K562 (cell line): Measurements from ENCODE around the gene CDH19. TPM values are rescaled to one million over a fixed set of nuclear protein-coding genes. Genes with fewer than 3 reads are reported as not detected.

Source experiments
- ATAC-seq: fragments of 200-7000 bp; cut with Tn5 transposase; 3 replicates; pipeline ENCODE4 v1.9.1; 2020; ENCODE audit warnings: moderate library complexity
- BruUV-seq: library from RNA; stranded (reverse); fragments of 400-500 nt; replicated peaks from 2 replicates; lab custom pipeline; 2021; lab: Mats Ljungman, UMichigan
- CTCF ChIA-PET: fragments of 300-600 bp; formaldehyde crosslinking; extraction: SDS; loops from one replicate; lab custom pipeline; 2021; ENCODE audit warnings: low intra/inter-chr PET ratio; lab: Yijun Ruan, JAX
- POLR2A ChIA-PET: fragments of 300-600, 350-650 bp; sonication (Branson Sonifier 250); formaldehyde crosslinking; extraction: SDS; loops from one replicate; lab custom pipeline; 2021; ENCODE audit warnings: antibody characterized with exemption, inconsistent platforms; lab: Yijun Ruan, JAX
- DNase-seq, 4 experiments: peaks; one replicate each; pipeline versions ENCODE4 v3.0.0 to v3.0.0-alpha.2; 2011 to 2018; ENCODE audit warnings: low spot score in 3 of 4, mixed read lengths in 3 of 4; ENCODE audit errors: extremely low read depth in 1 of 4
- FAIRE-seq: peaks from 2 replicates; lab custom pipeline; 2011; peaks lifted over from hg19 to GRCh38; lab: Jason Lieb, UNC
- H2AFZ ChIP-seq: 2 replicates; pipeline ENCODE4 v1.6.0; 2011; ENCODE audit warnings: low read depth, low read length, control low read depth, inconsistent platforms
- H3K27ac ChIP-seq: fragments of 200-600 bp; 3 replicates; pipeline ENCODE4 v1.8.0; 2011; ENCODE audit warnings: low read depth, mild to moderate bottlenecking, control low read depth, inconsistent platforms, low read length, moderate library complexity, mixed read lengths; ENCODE audit errors: extremely low read depth
- H3K27me3 ChIP-seq, 2 experiments: fragments of 300-600 bp in 1 of 2; 2 replicates in 1 of 2; 3 replicates in 1 of 2; pipeline versions ENCODE4 v1.6.0 to v1.8.0; 2011; ENCODE audit warnings: inconsistent platforms in 2 of 2, low read length in 2 of 2, mild to moderate bottlenecking in 1 of 2, mixed read lengths in 1 of 2, moderate library complexity in 1 of 2; ENCODE audit not compliant: control insufficient read depth in 2 of 2, insufficient read depth in 2 of 2
- H3K36me3 ChIP-seq: fragments of 300-600 bp; 3 replicates; pipeline ENCODE4 v1.8.0; 2011; ENCODE audit warnings: mild to moderate bottlenecking, low read length, inconsistent platforms; ENCODE audit not compliant: control insufficient read depth, insufficient read depth
- H3K4me1 ChIP-seq, 2 experiments: fragments of 200-600 bp in 1 of 2; replicated peaks in 1 of 2; 2 replicates in 1 of 2; 3 replicates in 1 of 2; pipeline versions ENCODE4 v1.5.1 to v1.8.0; 2011; ENCODE audit warnings: inconsistent platforms in 2 of 2, low read length in 2 of 2, mild to moderate bottlenecking in 1 of 2, mixed read lengths in 1 of 2, moderate library complexity in 1 of 2; ENCODE audit not compliant: control insufficient read depth in 2 of 2, insufficient read depth in 2 of 2
- H3K4me2 ChIP-seq: 2 replicates; pipeline ENCODE4 v1.6.1; 2011; ENCODE audit warnings: low read length, control low read depth, inconsistent platforms, mixed read lengths; ENCODE audit not compliant: insufficient read depth
- H3K4me3 ChIP-seq: fragments of 200-600 bp; sonication (generic), shearing (Covaris generic); 2 replicates; pipeline ENCODE4 v1.5.1; 2016; ENCODE audit warnings: control low read depth, inconsistent platforms
- H3K79me2 ChIP-seq: fragments of 200-600 bp; 3 replicates; pipeline ENCODE4 v1.8.0; 2011; ENCODE audit warnings: low read length, inconsistent platforms; ENCODE audit not compliant: control insufficient read depth, insufficient read depth
- H3K9ac ChIP-seq, 2 experiments: 2 replicates each; pipeline versions ENCODE4 v1.6.0 to v1.6.1; 2011; ENCODE audit warnings: low read depth in 2 of 2, low read length in 2 of 2, control low read depth in 1 of 2, inconsistent platforms in 1 of 2, mild to moderate bottlenecking in 1 of 2, mixed read lengths in 1 of 2; ENCODE audit not compliant: insufficient read depth in 1 of 2
- H3K9me1 ChIP-seq: one replicate; pipeline ENCODE4 v1.6.0; 2011; ENCODE audit warnings: inconsistent platforms, mild to moderate bottlenecking, low read length, moderate library complexity; ENCODE audit not compliant: control insufficient read depth, insufficient read depth
- H3K9me3 ChIP-seq: replicated peaks from 2 replicates; pipeline ENCODE4 v1.5.1; 2011; ENCODE audit warnings: low read depth, low read length, inconsistent platforms; ENCODE audit not compliant: control insufficient read depth, insufficient read depth
- H4K20me1 ChIP-seq: replicated peaks from 2 replicates; pipeline ENCODE4 v1.6.1; 2011; ENCODE audit warnings: low read length, inconsistent platforms, mixed read lengths; ENCODE audit not compliant: control insufficient read depth, insufficient read depth
- ARID3A ChIP-seq: IDR thresholded peaks from 2 replicates; pipeline ENCODE4 v1.6.1; 2012; ENCODE audit warnings: low read depth, low read length, improper control_type of control experiment, borderline replicate concordance
- FOS ChIP-seq: IDR thresholded peaks from 3 replicates; pipeline ENCODE4 v1.6.1; 2011; ENCODE audit not compliant: insufficient read length; ENCODE audit errors: extremely low read depth
- HNRNPLL ChIP-seq: fragments of 200-400 bp; formaldehyde crosslinking; IDR thresholded peaks from 2 replicates; pipeline ENCODE4 v1.6.1; 2017; ENCODE audit warnings: low read length, low read depth, mild to moderate bottlenecking; ENCODE audit not compliant: poor library complexity, severe bottlenecking
- MTA2 ChIP-seq: fragments of 450-650 bp; IDR thresholded peaks from 2 replicates; pipeline ENCODE4 v1.6.1; 2016; ENCODE audit warnings: low read depth
- MTF1 ChIP-seq: fragments of 250-450 bp; sonication (Bioruptor Pico); IDR thresholded peaks from 2 replicates; pipeline ENCODE4 v1.9.0; 2021; ENCODE audit warnings: moderate library complexity, mild to moderate bottlenecking, inconsistent platforms, borderline replicate concordance
- NFATC3 ChIP-seq: fragments of 450-650 bp; IDR thresholded peaks from 2 replicates; pipeline ENCODE4 v1.6.1; 2017; ENCODE audit warnings: mild to moderate bottlenecking
- NR2C1 ChIP-seq, 2 experiments: fragments of 450-650 bp; IDR thresholded peaks; 2 replicates each; pipeline ENCODE4 v1.6.1; 2017; ENCODE audit warnings: mild to moderate bottlenecking in 2 of 2, antibody characterized with exemption in 1 of 2, inconsistent platforms in 1 of 2, missing compliant biosample characterization in 1 of 2, missing genetic modification characterization in 1 of 2
- SMARCA5 ChIP-seq: fragments of 450-650 bp; IDR thresholded peaks from 2 replicates; pipeline ENCODE4 v1.6.1; 2016
- ZC3H8 ChIP-seq: fragments of 450-650 bp; IDR thresholded peaks from 2 replicates; pipeline ENCODE4 v1.6.1; 2017
- ZNF134 ChIP-seq: fragments of 250-450 bp; sonication (Bioruptor Pico); conservative IDR thresholded peaks from 2 replicates; pipeline ENCODE4 v1.4.0; 2020
- ZNF408 ChIP-seq: fragments of 250-450 bp; sonication (Bioruptor Pico); IDR thresholded peaks from 2 replicates; pipeline ENCODE4 v1.4.0; 2020; ENCODE audit warnings: low read depth, mild to moderate bottlenecking, moderate library complexity
- WGBS: fragments of 100-300 bp; shearing (Covaris generic); methylation state at CpG from one replicate; pipeline ENCODE4 v1.1.6; 2016; ENCODE audit warnings: low coverage, mixed read lengths; ENCODE audit not compliant: insufficient coverage; ENCODE audit errors: missing lambda C conversion rate; 5-methylcytosine and 5-hydroxymethylcytosine counted together
- in situ Hi-C: fragments of 300-500 bp; cut with MboI; formaldehyde crosslinking; loops from 4 replicates; pipeline ENCODE4 v1.15.0; 2018; ENCODE audit warnings: inconsistent platforms, mixed read lengths
- intact Hi-C: fragments of 100-400 bp; cut with micrococcal nuclease; formaldehyde crosslinking; loops from 2 replicates; pipeline ENCODE4 v1.14.2; 2022
- polyA plus RNA-seq, 8 experiments: library from polyadenylated mRNA; depleted of rRNA in 4 of 8; stranded (reverse) in 5 of 8; unstranded in 3 of 8; fragments of >200 nt; fragmentation: Nextera tagmentation in 2 of 8; fragmentation: Illumina TruSeq in 1 of 8; extraction: Ambion mirVana in 2 of 8; extraction: Trizol in 1 of 8; gene quantifications; 2 replicates each; pipeline versions ENCODE4 v1.2.1 to v1.2.3, GENCODE V29; 2011 to 2014; ENCODE audit warnings: inconsistent platforms in 1 of 8, missing spikeins in 1 of 8
- total RNA-seq, 7 experiments: library from RNA; depleted of rRNA in 6 of 7; stranded (reverse); fragments of >200 nt in 6 of 7; fragmentation: Illumina TruSeq in 2 of 7; extraction: Trizol in 2 of 7; gene quantifications; 2 replicates each; pipeline versions ENCODE4 v1.2.1 to v1.2.3, GENCODE V29; 2011 to 2021; ENCODE audit warnings: low replicate concordance in 1 of 7

Gene CDH19
- total and polyA plus RNA-seq, 9 of the 15 experiments (the other 6 are each of a cell fraction or from before 2014, with no cell fraction given), result not detected

GRCh38 chr18:66571845-66572244 is 32.0 kb downstream of the CDH19 start:
- no peak overlapping the region for H3K9ac ChIP-seq
- H2AFZ ChIP-seq, result no peak overlapping the region
- H3K79me2 ChIP-seq, result no peaks in the 10 kb centered on the region
- POLR2A ChIA-PET, result no interaction called here
- H3K27ac ChIP-seq, result no peak overlapping the region
- TF ChIP-seq NFATC3, result no peak
- TF ChIP-seq NR2C1 (IDR thresholded peaks at IDR 0.05), result no peak
- no peak for TF ChIP-seq NR2C1 (tag; IDR thresholded peaks at IDR 0.05)
- no peak for TF ChIP-seq HNRNPLL
- no peak for TF ChIP-seq MTF1
- no peak for TF ChIP-seq ZC3H8
- TF ChIP-seq ZNF134 (CRISPR knock-in tag), result no peak
- TF ChIP-seq MTA2, result no peak
- no peak for TF ChIP-seq ZNF408 (CRISPR knock-in tag)
- no peak for TF ChIP-seq ARID3A
- TF ChIP-seq SMARCA5, result no peak
- TF ChIP-seq FOS, result no peak
- ATAC-seq, result no peak
- H4K20me1 ChIP-seq, result no peaks in the 10 kb centered on the region
- no peaks in the 10 kb centered on the region for H3K9me3 ChIP-seq
- H3K4me1 ChIP-seq, result no peaks in the 10 kb centered on the region
- no peaks in the 10 kb centered on the region for H3K36me3 ChIP-seq
- FAIRE-seq, result no peak
- no peak overlapping the region for H3K4me3 ChIP-seq
- intact Hi-C loops, result no loop called here
- WGBS, result 0% methylated on average over 5 of the region's 6 CpGs
- no peaks in the 10 kb centered on the region for H3K27me3 ChIP-seq
- no peak overlapping the region for H3K4me2 ChIP-seq
- DNase-seq, result no peak
- no TSS peak for BruUV-seq
- CTCF ChIA-PET, result no interaction called here
- no peaks in the 10 kb centered on the region for H3K9me1 ChIP-seq
- in situ Hi-C loops, result no loop called here
